WTC11 (cell line): ENCODE data around the gene SHMT1. TPM values are rescaled to one million over a fixed set of nuclear protein-coding genes. Genes with fewer than 3 reads are reported as not detected.

ENCODE experiments used
- ATAC-seq: fragments of 200-7000 bp; cut with Tn5 transposase; 2 replicates; pipeline ENCODE4 v1.10.0; 2021; ENCODE audit warnings: mild to moderate bottlenecking, moderate library complexity
- CTCF ChIA-PET: fragments of 300-600 bp; sonication (Branson Sonifier 250); formaldehyde crosslinking; loops from one replicate; lab custom pipeline; 2021; ENCODE audit warnings: antibody characterized with exemption; lab: Charles Lee
- POLR2A ChIA-PET: fragments of 350-600 bp; sonication (Branson Sonifier 250); formaldehyde crosslinking; loops from one replicate; lab custom pipeline; 2021; ENCODE audit warnings: antibody characterized with exemption; lab: Charles Lee
- DNase-seq: peaks from one replicate; pipeline ENCODE4 v3.0.0; 2021; ENCODE audit warnings: low spot score
- H3K27ac Mint-ChIP-seq: 2 replicates; pipeline ENCODE4 v1.8.0; 2021; ENCODE audit warnings: mixed read lengths
- H3K27me3 Mint-ChIP-seq: 2 replicates; pipeline ENCODE4 v1.8.0; 2021; ENCODE audit warnings: low read depth, mild to moderate bottlenecking, moderate library complexity, mixed read lengths
- H3K36me3 Mint-ChIP-seq: 2 replicates; pipeline ENCODE4 v1.8.0; 2021; ENCODE audit warnings: mixed read lengths
- H3K4me1 Mint-ChIP-seq: 2 replicates; pipeline ENCODE4 v1.8.0; 2022; ENCODE audit warnings: mixed read lengths
- H3K4me3 Mint-ChIP-seq: 2 replicates; pipeline ENCODE4 v1.8.0; 2021; ENCODE audit warnings: mild to moderate bottlenecking, moderate library complexity, mixed read lengths
- H3K9me3 Mint-ChIP-seq: 2 replicates; pipeline ENCODE4 v1.8.0; 2021; ENCODE audit warnings: mixed read lengths
- CBFB ChIP-seq: sonication (generic); formaldehyde crosslinking; IDR thresholded peaks from 2 replicates; pipeline ENCODE4 v1.8.1; 2022; ENCODE audit warnings: mild to moderate bottlenecking, low read depth, missing genetic modification reagents
- CTCF ChIP-seq: fragments of 200-600 bp; IDR thresholded peaks from 2 replicates; pipeline ENCODE4 v1.8.0; 2022; ENCODE audit warnings: antibody characterized with exemption
- E2F5 ChIP-seq: sonication (generic); formaldehyde crosslinking; IDR thresholded peaks from 2 replicates; pipeline ENCODE4 v1.8.1; 2022; ENCODE audit warnings: mild to moderate bottlenecking, moderate library complexity, missing genetic modification reagents
- FOXP4 ChIP-seq: sonication (generic); formaldehyde crosslinking; IDR thresholded peaks from 2 replicates; pipeline ENCODE4 v1.8.0; 2022; ENCODE audit warnings: mild to moderate bottlenecking, missing genetic modification reagents
- HMGA2 ChIP-seq: fragments of 250-450 bp; sonication (Bioruptor Pico); IDR thresholded peaks from 2 replicates; pipeline ENCODE4 v1.4.0; 2021; ENCODE audit warnings: mild to moderate bottlenecking, moderate library complexity
- MLX ChIP-seq: sonication (generic); formaldehyde crosslinking; IDR thresholded peaks from 2 replicates; pipeline ENCODE4 v1.8.1; 2023; ENCODE audit warnings: mild to moderate bottlenecking, missing genetic modification reagents, moderate library complexity
- NR1H2 ChIP-seq: sonication (generic); formaldehyde crosslinking; IDR thresholded peaks from 2 replicates; pipeline ENCODE4 v1.9.0; 2021; ENCODE audit warnings: mild to moderate bottlenecking, moderate library complexity, missing genetic modification reagents
- PRDM15 ChIP-seq: sonication (generic); formaldehyde crosslinking; IDR thresholded peaks from 2 replicates; pipeline ENCODE4 v1.8.0; 2022; ENCODE audit warnings: missing genetic modification reagents
- TCF7 ChIP-seq: sonication (generic); formaldehyde crosslinking; IDR thresholded peaks from 2 replicates; pipeline ENCODE4 v1.8.0; 2022; ENCODE audit warnings: mild to moderate bottlenecking, low read depth, missing genetic modification reagents, moderate library complexity
- TEAD4 ChIP-seq: sonication (generic); formaldehyde crosslinking; IDR thresholded peaks from 2 replicates; pipeline ENCODE4 v1.8.0; 2022; ENCODE audit warnings: mild to moderate bottlenecking, missing genetic modification reagents
- ZBTB21 ChIP-seq: sonication (generic); formaldehyde crosslinking; IDR thresholded peaks from 2 replicates; pipeline ENCODE4 v1.8.1; 2023; ENCODE audit warnings: mild to moderate bottlenecking, missing genetic modification reagents, borderline replicate concordance
- ZNF138 ChIP-seq: sonication (generic); formaldehyde crosslinking; conservative IDR thresholded peaks from 2 replicates; pipeline ENCODE4 v1.8.1; 2022; ENCODE audit warnings: mild to moderate bottlenecking, moderate library complexity, missing genetic modification reagents
- total RNA-seq: library from RNA; stranded (reverse); gene quantifications from 3 replicates; pipeline ENCODE4 v1.2.3, GENCODE V29; 2021
- TF ChIP-seq, protein P1 (sequence below): sonication (generic); formaldehyde crosslinking; IDR thresholded peaks from 2 replicates; pipeline ENCODE4 v1.8.0; 2022; ENCODE audit warnings: mild to moderate bottlenecking, missing genetic modification reagents
- TF ChIP-seq, protein P2 (sequence below): sonication (generic); formaldehyde crosslinking; IDR thresholded peaks from 2 replicates; pipeline ENCODE4 v1.8.1; 2022; ENCODE audit warnings: missing genetic modification reagents, borderline replicate concordance
- TF ChIP-seq, protein P3 (sequence below): fragments of 250-450 bp; sonication (Bioruptor Pico); IDR thresholded peaks from 2 replicates; pipeline ENCODE4 v2.1.2; 2022; ENCODE audit warnings: mild to moderate bottlenecking, moderate library complexity
- TF ChIP-seq, protein P4 (sequence below): sonication (generic); formaldehyde crosslinking; IDR thresholded peaks from 2 replicates; pipeline ENCODE4 v1.8.0; 2022; ENCODE audit warnings: mild to moderate bottlenecking, missing genetic modification reagents

Gene SHMT1
- total RNA-seq, 1 experiment from 2014 or later: 49.2 TPM

- H3K27me3 Mint-ChIP-seq: no peaks in the 10 kb centered on the region
- no peak overlapping the region for H3K4me3 Mint-ChIP-seq
- no peaks in the 10 kb centered on the region for H3K9me3 Mint-ChIP-seq
- POLR2A ChIA-PET: no interaction called here
- H3K36me3 Mint-ChIP-seq: peaks cover 44% of the 10 kb centered on the region
- no peak for TF ChIP-seq MLX
- no peak for TF ChIP-seq TCF7 (CRISPR knock-in tag)
- TF ChIP-seq TEAD4 (CRISPR knock-in tag): no peak
- TF ChIP-seq E2F5 (CRISPR knock-in tag): no peak
- TF ChIP-seq NR1H2: no peak
- no peak for TF ChIP-seq FOXP4 (CRISPR knock-in tag)
- TF ChIP-seq ZBTB21 (CRISPR knock-in tag): no peak
- TF ChIP-seq CTCF: no peak
- no peak for TF ChIP-seq HMGA2
- TF ChIP-seq, protein P1, sequence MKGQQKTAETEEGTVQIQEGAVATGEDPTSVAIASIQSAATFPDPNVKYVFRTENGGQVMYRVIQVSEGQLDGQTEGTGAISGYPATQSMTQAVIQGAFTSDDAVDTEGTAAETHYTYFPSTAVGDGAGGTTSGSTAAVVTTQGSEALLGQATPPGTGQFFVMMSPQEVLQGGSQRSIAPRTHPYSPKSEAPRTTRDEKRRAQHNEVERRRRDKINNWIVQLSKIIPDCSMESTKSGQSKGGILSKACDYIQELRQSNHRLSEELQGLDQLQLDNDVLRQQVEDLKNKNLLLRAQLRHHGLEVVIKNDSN (CRISPR knock-in tag): no peak
- ATAC-seq (no peak), DNase-seq (no peak)
- CTCF ChIA-PET: no interaction called here
- H3K4me1 Mint-ChIP-seq: no peaks in the 10 kb centered on the region
- peak overlapping the region; percentile 43; the same call in 1 of the 2 replicates for H3K27ac Mint-ChIP-seq
These were observed 37.3 kb downstream of the SHMT1 start for GRCh38 chr17:18326039-18326438.

GRCh38 chr17:18324140-18325050, 39.0 kb downstream of the SHMT1 start:
- TF ChIP-seq, protein P2, sequence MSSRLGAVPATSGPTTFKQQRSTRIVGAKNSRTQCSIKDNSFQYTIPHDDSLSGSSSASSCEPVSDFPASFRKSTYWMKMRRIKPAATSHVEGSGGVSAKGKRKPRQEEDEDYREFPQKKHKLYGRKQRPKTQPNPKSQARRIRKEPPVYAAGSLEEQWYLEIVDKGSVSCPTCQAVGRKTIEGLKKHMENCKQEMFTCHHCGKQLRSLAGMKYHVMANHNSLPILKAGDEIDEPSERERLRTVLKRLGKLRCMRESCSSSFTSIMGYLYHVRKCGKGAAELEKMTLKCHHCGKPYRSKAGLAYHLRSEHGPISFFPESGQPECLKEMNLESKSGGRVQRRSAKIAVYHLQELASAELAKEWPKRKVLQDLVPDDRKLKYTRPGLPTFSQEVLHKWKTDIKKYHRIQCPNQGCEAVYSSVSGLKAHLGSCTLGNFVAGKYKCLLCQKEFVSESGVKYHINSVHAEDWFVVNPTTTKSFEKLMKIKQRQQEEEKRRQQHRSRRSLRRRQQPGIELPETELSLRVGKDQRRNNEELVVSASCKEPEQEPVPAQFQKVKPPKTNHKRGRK (CRISPR knock-in tag): no peak
- TF ChIP-seq, protein P3, sequence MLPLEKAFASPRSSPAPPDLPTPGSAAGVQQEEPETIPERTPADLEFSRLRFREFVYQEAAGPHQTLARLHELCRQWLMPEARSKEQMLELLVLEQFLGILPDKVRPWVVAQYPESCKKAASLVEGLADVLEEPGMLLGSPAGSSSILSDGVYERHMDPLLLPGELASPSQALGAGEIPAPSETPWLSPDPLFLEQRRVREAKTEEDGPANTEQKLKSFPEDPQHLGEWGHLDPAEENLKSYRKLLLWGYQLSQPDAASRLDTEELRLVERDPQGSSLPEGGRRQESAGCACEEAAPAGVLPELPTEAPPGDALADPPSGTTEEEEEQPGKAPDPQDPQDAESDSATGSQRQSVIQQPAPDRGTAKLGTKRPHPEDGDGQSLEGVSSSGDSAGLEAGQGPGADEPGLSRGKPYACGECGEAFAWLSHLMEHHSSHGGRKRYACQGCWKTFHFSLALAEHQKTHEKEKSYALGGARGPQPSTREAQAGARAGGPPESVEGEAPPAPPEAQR: no peak
- TF ChIP-seq ZNF138 (CRISPR knock-in tag) (no peak), PRDM15 (no peak), CBFB (CRISPR knock-in tag) (no peak)
- TF ChIP-seq, protein P4, sequence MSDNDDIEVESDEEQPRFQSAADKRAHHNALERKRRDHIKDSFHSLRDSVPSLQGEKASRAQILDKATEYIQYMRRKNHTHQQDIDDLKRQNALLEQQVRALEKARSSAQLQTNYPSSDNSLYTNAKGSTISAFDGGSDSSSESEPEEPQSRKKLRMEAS (CRISPR knock-in tag): no peak
- DNase-seq (no peak), ATAC-seq (no peak)
- no peaks in the 10 kb centered on the region for H3K27me3 Mint-ChIP-seq
- H3K9me3 Mint-ChIP-seq: no peaks in the 10 kb centered on the region
- peaks cover 41% of the 10 kb centered on the region for H3K36me3 Mint-ChIP-seq
- ChIA-PET CTCF (interaction anchor here (1.1 kb wide), 1 partner anchor 9 kb away, joined by 4 read pairs; the partner anchor contains the start of genes SMCR8 and TOP3A), POLR2A (no interaction called here)
- H3K27ac Mint-ChIP-seq: no peak overlapping the region
- peaks cover 2% of the 10 kb centered on the region; the same call in 1 of the 2 replicates for H3K4me1 Mint-ChIP-seq
- H3K4me3 Mint-ChIP-seq: no peak overlapping the region
